NCI-H748 (cell line): ENCODE results near the gene GTF3A.

ENCODE experiments used
- DNase-seq: peaks from one replicate; lab custom pipeline; 2025; ENCODE audit not compliant: unreplicated experiment; lab: John Stamatoyannopoulos, UW

Gene GTF3A

GRCh38 chr13:27446986-27447583 is 22.7 kb downstream of the GTF3A start:
- no peak for DNase-seq

GRCh38 chr13:27448308-27448707 is 23.9 kb downstream of the GTF3A start:
- no peak for DNase-seq

GRCh38 chr13:27449081-27449603 is 24.7 kb downstream of the GTF3A start:
- DNase-seq = peak; percentile 65

- DNase-seq = peak; percentile 100
Observed at GRCh38 chr13:27449936-27450828, 25.8 kb downstream of the GTF3A start, which contains the start of gene MTIF3. Gene MTIF3, minus strand, starts transcription at chr13:27450564. Its CDS starts 10,116 bp downstream, at chr13:27440448.

GRCh38 chr13:27450921-27451471 is 26.6 kb downstream of the GTF3A start:
- DNase-seq = peak; percentile 90

GRCh38 chr13:27455331-27455855 is 31.0 kb downstream of the GTF3A start:
- DNase-seq = peak; percentile 65

- no peak for DNase-seq
Observed at GRCh38 chr13:27461940-27462584, 37.6 kb downstream of the GTF3A start.

- no peak for DNase-seq
Observed at GRCh38 chr13:27463500-27463899, 39.1 kb downstream of the GTF3A start.

GRCh38 chr13:27465611-27466010 is 41.2 kb downstream of the GTF3A start:
- DNase-seq = no peak

GRCh38 chr13:27466513-27466912 is 42.1 kb downstream of the GTF3A start:
- no peak for DNase-seq

GRCh38 chr13:27470075-27470820 is 45.8 kb downstream of the GTF3A start:
- DNase-seq = no peak

GRCh38 chr13:27472441-27472840 is 48.0 kb downstream of the GTF3A start:
- DNase-seq = no peak

- no peak for DNase-seq
Observed at GRCh38 chr13:27472941-27473340, 48.5 kb downstream of the GTF3A start.

- no peak for DNase-seq
Observed at GRCh38 chr13:27474751-27475268, 50.4 kb downstream of the GTF3A start.

GRCh38 chr13:27476943-27477703 is 52.7 kb downstream of the GTF3A start:
- DNase-seq = peak; percentile 99

GRCh38 chr13:27481766-27482165 is 57.3 kb downstream of the GTF3A start:
- peak; percentile 90 for DNase-seq

- no peak for DNase-seq
Observed at GRCh38 chr13:27482983-27483382, 58.6 kb downstream of the GTF3A start.

- DNase-seq = no peak
Observed at GRCh38 chr13:27483421-27483820, 59.0 kb downstream of the GTF3A start.
